IMR-90 (cell line): ENCODE measurements around the gene OTC. TPM values are rescaled to one million over a fixed set of nuclear protein-coding genes. Genes with fewer than 3 reads are reported as not detected.

Experiments
- ATAC-seq: fragments of 200-7000 bp; cut with Tn5 transposase; 2 replicates; pipeline ENCODE4 v1.9.1; 2020; ENCODE audit warnings: low read depth, mild to moderate bottlenecking, moderate library complexity
- BruUV-seq: library from RNA; stranded (reverse); fragments of 400-500 nt; replicated peaks from 2 replicates; lab custom pipeline; 2021; lab: Mats Ljungman, UMichigan
- CTCF ChIA-PET: fragments of 300-600 bp; formaldehyde crosslinking; extraction: SDS; loops from one replicate; lab custom pipeline; 2021; ENCODE audit warnings: antibody characterized with exemption; lab: Yijun Ruan, JAX
- POLR2A ChIA-PET: fragments of 300-600 bp; sonication (Branson Sonifier 250); formaldehyde crosslinking; loops from one replicate; lab custom pipeline; 2022; ENCODE audit warnings: antibody characterized with exemption; ENCODE audit not compliant: unreplicated experiment; lab: Charles Lee
- DNase-seq: peaks from one replicate; pipeline ENCODE4 v3.0.0; 2013
- H2AFZ ChIP-seq: replicated peaks from 2 replicates; pipeline ENCODE3; 2013; ENCODE audit warnings: low read length, mild to moderate bottlenecking; ENCODE audit not compliant: poor library complexity
- H2AK5ac ChIP-seq: 2 replicates; pipeline ENCODE4 v1.6.1; 2013; ENCODE audit warnings: low read depth, low read length, inconsistent platforms
- H2AK9ac ChIP-seq: replicated peaks from 2 replicates; pipeline ENCODE3; 2013; ENCODE audit warnings: mild to moderate bottlenecking, low read depth, low read length, moderate library complexity; ENCODE audit not compliant: poor library complexity
- H2BK120ac ChIP-seq: 2 replicates; pipeline ENCODE4 v1.6.1; 2013; ENCODE audit warnings: low read depth, low read length, inconsistent platforms
- H2BK15ac ChIP-seq: 3 replicates; pipeline ENCODE4 v1.6.1; 2013; ENCODE audit warnings: low read depth, low read length, inconsistent platforms
- H2BK20ac ChIP-seq: 2 replicates; pipeline ENCODE4 v1.6.1; 2013; ENCODE audit warnings: low read depth, mild to moderate bottlenecking, inconsistent platforms, low read length, moderate library complexity
- H2BK5ac ChIP-seq: 2 replicates; pipeline ENCODE4 v1.6.1; 2013; ENCODE audit warnings: mild to moderate bottlenecking, low read depth, low read length, inconsistent platforms; ENCODE audit not compliant: poor library complexity, severe bottlenecking
- H3K14ac ChIP-seq: replicated peaks from 2 replicates; pipeline ENCODE4 v1.6.1; 2013; ENCODE audit warnings: low read depth, low read length, inconsistent platforms
- H3K18ac ChIP-seq: 2 replicates; pipeline ENCODE4 v1.6.1; 2013; ENCODE audit warnings: low read depth, low read length, control low read depth
- H3K23ac ChIP-seq: 2 replicates; pipeline ENCODE4 v1.6.1; 2013; ENCODE audit warnings: low read depth, low read length, inconsistent platforms
- H3K27ac ChIP-seq: 2 replicates; pipeline ENCODE4 v1.5.1; 2013; ENCODE audit warnings: mild to moderate bottlenecking, control low read depth, low read length; ENCODE audit not compliant: insufficient read depth
- H3K27me3 ChIP-seq: 2 replicates; pipeline ENCODE4 v1.6.1; 2013; ENCODE audit warnings: low read length; ENCODE audit not compliant: control insufficient read depth, insufficient read depth
- H3K36me3 ChIP-seq: 2 replicates; pipeline ENCODE4 v1.6.1; 2013; ENCODE audit warnings: low read length, mixed read lengths; ENCODE audit not compliant: control insufficient read depth, insufficient read depth
- H3K4ac ChIP-seq: 2 replicates; pipeline ENCODE4 v1.6.1; 2013; ENCODE audit warnings: low read depth, low read length, inconsistent platforms
- H3K4me1 ChIP-seq: 2 replicates; pipeline ENCODE4 v1.6.1; 2013; ENCODE audit warnings: low read length, mixed read lengths; ENCODE audit not compliant: control insufficient read depth, insufficient read depth
- H3K4me2 ChIP-seq: 2 replicates; pipeline ENCODE4 v1.6.1; 2013; ENCODE audit warnings: low read depth, mild to moderate bottlenecking, control low read depth, low read length, moderate library complexity
- H3K4me3 ChIP-seq: 2 replicates; pipeline ENCODE4 v1.5.1; 2013; ENCODE audit warnings: low read depth, mild to moderate bottlenecking, control low read depth, low read length, moderate library complexity; ENCODE audit not compliant: insufficient read depth
- H3K56ac ChIP-seq: 2 replicates; pipeline ENCODE4 v1.6.1; 2013; ENCODE audit warnings: low read length, inconsistent platforms; ENCODE audit not compliant: insufficient read depth; ENCODE audit errors: extremely low read depth
- H3K79me1 ChIP-seq, 2 experiments: 2 replicates each; pipeline ENCODE4 v1.6.1; 2013; ENCODE audit warnings: low read length in 2 of 2, inconsistent platforms in 1 of 2, low read depth in 1 of 2
- H3K9ac ChIP-seq: 2 replicates; pipeline ENCODE4 v1.6.1; 2013; ENCODE audit warnings: low read depth, low read length, control low read depth
- H3K9me1 ChIP-seq: 2 replicates; pipeline ENCODE4 v1.6.1; 2013; ENCODE audit warnings: low read length, inconsistent platforms; ENCODE audit not compliant: insufficient read depth
- H3K9me3 ChIP-seq: 2 replicates; pipeline ENCODE4 v1.6.1; 2013; ENCODE audit warnings: low read length; ENCODE audit not compliant: control insufficient read depth, insufficient read depth
- H4K20me1 ChIP-seq: 2 replicates; pipeline ENCODE4 v1.6.1; 2013; ENCODE audit warnings: low read length, inconsistent platforms; ENCODE audit not compliant: insufficient read depth
- H4K5ac ChIP-seq: 2 replicates; pipeline ENCODE4 v1.6.1; 2013; ENCODE audit warnings: mild to moderate bottlenecking, low read depth, low read length, control low read depth
- H4K8ac ChIP-seq, 2 experiments: 2 replicates each; pipeline ENCODE4 v1.6.1; 2013; ENCODE audit warnings: low read depth in 2 of 2, low read length in 2 of 2, control low read depth in 1 of 2, inconsistent platforms in 1 of 2
- H4K91ac ChIP-seq: 2 replicates; pipeline ENCODE4 v1.6.1; 2013; ENCODE audit warnings: low read depth, low read length, inconsistent platforms; ENCODE audit not compliant: insufficient read depth
- MAFK ChIP-seq: IDR thresholded peaks from 2 replicates; pipeline ENCODE4 v1.6.1; 2012; ENCODE audit warnings: low read depth, low read length, improper control_type of control experiment
- MXI1 ChIP-seq: IDR thresholded peaks from 2 replicates; pipeline ENCODE4 v1.6.1; 2012; ENCODE audit warnings: low read depth, mild to moderate bottlenecking, low read length, moderate library complexity, borderline replicate concordance
- RFX5 ChIP-seq: IDR thresholded peaks from 2 replicates; pipeline ENCODE4 v1.8.0; 2012; ENCODE audit warnings: low read depth, mild to moderate bottlenecking, low read length, moderate library complexity
- dilution Hi-C: fragments of 300-500 bp; cut with HindIII; formaldehyde crosslinking; loops from one replicate; pipeline ENCODE4 v1.14.3; 2018; ENCODE audit warnings: low sequenced_read_pairs; ENCODE audit not compliant: unreplicated experiment
- in situ Hi-C: fragments of 300-500 bp; cut with MboI; formaldehyde crosslinking; loops from 3 replicates; pipeline ENCODE4 v1.14.3; 2019; ENCODE audit warnings: low sequenced_read_pairs, inconsistent platforms, mixed read lengths
- intact Hi-C: fragments of 100-400 bp; cut with micrococcal nuclease; formaldehyde crosslinking; loops from 2 replicates; pipeline ENCODE4 v1.10.0; 2022
- polyA plus RNA-seq, 3 experiments: library from polyadenylated mRNA; depleted of rRNA; stranded (reverse); fragments of >200 nt; gene quantifications; 2 replicates each; pipeline ENCODE4 v1.2.3, GENCODE V29; 2012; ENCODE audit warnings: low replicate concordance in 1 of 3
- total RNA-seq: library from RNA; depleted of rRNA; stranded (reverse); fragments of >200 nt; gene quantifications from 2 replicates; pipeline ENCODE4 v1.2.3, GENCODE V29; 2012
- TF ChIP-seq, protein P1 (sequence below): conservative IDR thresholded peaks from 2 replicates; pipeline ENCODE4 v1.5.1; 2012; ENCODE audit warnings: mild to moderate bottlenecking, low read depth, low read length, improper control_type of control experiment

The OTC gene
- total and polyA plus RNA-seq, 2 of the 4 experiments (the other 2 are of a cell fraction) = not detected

DNA sequence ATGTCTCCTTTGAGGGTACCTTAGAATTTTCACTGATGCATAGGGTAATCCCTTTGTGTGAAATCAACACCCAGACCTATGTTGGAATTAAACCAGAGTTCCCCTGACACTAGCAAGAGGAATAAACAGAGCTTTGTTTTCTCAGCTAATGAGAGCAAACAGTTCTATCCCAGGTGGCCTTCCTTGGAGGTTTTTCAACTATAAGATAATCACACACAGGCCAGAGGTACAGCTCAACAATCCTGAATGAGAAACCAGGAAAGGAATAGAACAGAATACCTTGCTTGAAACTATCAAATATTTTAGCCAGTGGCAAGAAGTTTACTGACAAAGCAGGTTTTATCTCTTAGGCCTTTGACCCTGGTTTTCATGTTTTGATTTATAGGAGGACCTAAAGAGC lies 100.2 kb downstream of the OTC start:
- BruUV-seq = no TSS peak
- dilution Hi-C loops = no loop called here
- no peak overlapping the region for H3K23ac ChIP-seq

More for the DNA sequence above, 100.2 kb downstream of the OTC start:
- no peak for ATAC-seq
- no peaks in the 10 kb centered on the region for H3K27me3 ChIP-seq
- no peak overlapping the region for H3K4me2 ChIP-seq
- no peak overlapping the region for H3K14ac ChIP-seq
- POLR2A ChIA-PET = no interaction called here
- no peaks in the 10 kb centered on the region for H3K79me1 ChIP-seq
- no peak overlapping the region for H2BK5ac ChIP-seq
- intact Hi-C loops = no loop called here
- no peak for TF ChIP-seq MAFK
- TF ChIP-seq MXI1 = no peak
- TF ChIP-seq, protein P1, sequence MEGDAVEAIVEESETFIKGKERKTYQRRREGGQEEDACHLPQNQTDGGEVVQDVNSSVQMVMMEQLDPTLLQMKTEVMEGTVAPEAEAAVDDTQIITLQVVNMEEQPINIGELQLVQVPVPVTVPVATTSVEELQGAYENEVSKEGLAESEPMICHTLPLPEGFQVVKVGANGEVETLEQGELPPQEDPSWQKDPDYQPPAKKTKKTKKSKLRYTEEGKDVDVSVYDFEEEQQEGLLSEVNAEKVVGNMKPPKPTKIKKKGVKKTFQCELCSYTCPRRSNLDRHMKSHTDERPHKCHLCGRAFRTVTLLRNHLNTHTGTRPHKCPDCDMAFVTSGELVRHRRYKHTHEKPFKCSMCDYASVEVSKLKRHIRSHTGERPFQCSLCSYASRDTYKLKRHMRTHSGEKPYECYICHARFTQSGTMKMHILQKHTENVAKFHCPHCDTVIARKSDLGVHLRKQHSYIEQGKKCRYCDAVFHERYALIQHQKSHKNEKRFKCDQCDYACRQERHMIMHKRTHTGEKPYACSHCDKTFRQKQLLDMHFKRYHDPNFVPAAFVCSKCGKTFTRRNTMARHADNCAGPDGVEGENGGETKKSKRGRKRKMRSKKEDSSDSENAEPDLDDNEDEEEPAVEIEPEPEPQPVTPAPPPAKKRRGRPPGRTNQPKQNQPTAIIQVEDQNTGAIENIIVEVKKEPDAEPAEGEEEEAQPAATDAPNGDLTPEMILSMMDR = no peak
- no peak for TF ChIP-seq RFX5
- H3K4me3 ChIP-seq = no peak overlapping the region
- no peak overlapping the region for H2AK9ac ChIP-seq
- no peak overlapping the region for H2BK20ac ChIP-seq
- H3K9ac ChIP-seq = no peak overlapping the region
- no peak overlapping the region for H2BK15ac ChIP-seq
- no peak overlapping the region for H4K91ac ChIP-seq
- CTCF ChIA-PET = no interaction called here
- no peak overlapping the region for H4K8ac ChIP-seq
- H3K9me3 ChIP-seq = no peaks in the 10 kb centered on the region
- H3K18ac ChIP-seq = no peak overlapping the region
- in situ Hi-C loops = no loop called here
- H2AK5ac ChIP-seq = no peak overlapping the region
- H2AFZ ChIP-seq = no peak overlapping the region
- H2BK120ac ChIP-seq = no peak overlapping the region
- H3K9me1 ChIP-seq = no peaks in the 10 kb centered on the region
- no peaks in the 10 kb centered on the region for H3K4me1 ChIP-seq
- no peak overlapping the region for H3K56ac ChIP-seq
- no peaks in the 10 kb centered on the region for H3K36me3 ChIP-seq
- DNase-seq = no peak
- H3K4ac ChIP-seq = no peak overlapping the region
- no peak overlapping the region for H4K5ac ChIP-seq
- H4K20me1 ChIP-seq = no peaks in the 10 kb centered on the region
- H3K27ac ChIP-seq = no peak overlapping the region
